H9 (cell line): ENCODE data around the gene ANO6. TPM values are rescaled to one million over a fixed set of nuclear protein-coding genes. Genes with fewer than 3 reads are reported as not detected.

ENCODE experiments used
- DNase-seq: peaks from one replicate; pipeline ENCODE4 v3.0.0-alpha.2; 2017
- H2AFZ ChIP-seq: one replicate; pipeline ENCODE4 v1.6.1; 2013; ENCODE audit warnings: mild to moderate bottlenecking, low read length, control low read depth, moderate library complexity
- H2AK5ac ChIP-seq: 2 replicates; pipeline ENCODE4 v1.6.1; 2013; ENCODE audit warnings: low read length, control low read depth, mixed read lengths; ENCODE audit not compliant: insufficient read length
- H2BK120ac ChIP-seq: one replicate; pipeline ENCODE4 v1.6.1; 2013; ENCODE audit warnings: low read depth, mild to moderate bottlenecking, low read length, control low read depth, inconsistent platforms; ENCODE audit not compliant: poor library complexity, severe bottlenecking
- H2BK12ac ChIP-seq: 2 replicates; pipeline ENCODE4 v1.6.1; 2013; ENCODE audit warnings: low read length, control low read depth, mixed read lengths, low read depth; ENCODE audit not compliant: insufficient read length
- H2BK15ac ChIP-seq: 2 replicates; pipeline ENCODE4 v1.6.1; 2013; ENCODE audit warnings: low read depth, low read length, control low read depth
- H2BK20ac ChIP-seq: one replicate; pipeline ENCODE4 v1.6.1; 2013; ENCODE audit warnings: low read depth, mild to moderate bottlenecking, low read length, control low read depth, inconsistent platforms; ENCODE audit not compliant: poor library complexity, severe bottlenecking
- H2BK5ac ChIP-seq: 2 replicates; pipeline ENCODE4 v1.6.1; 2013; ENCODE audit warnings: low read length, control low read depth, mixed read lengths; ENCODE audit not compliant: insufficient read length
- H3K14ac ChIP-seq: 2 replicates; pipeline ENCODE4 v1.6.1; 2013; ENCODE audit warnings: low read length, control low read depth; ENCODE audit not compliant: insufficient read depth
- H3K18ac ChIP-seq: 2 replicates; pipeline ENCODE4 v1.6.1; 2013; ENCODE audit warnings: low read depth, mild to moderate bottlenecking, mixed read lengths, low read length, control low read depth; ENCODE audit not compliant: insufficient read length
- H3K23ac ChIP-seq: 2 replicates; pipeline ENCODE4 v1.6.1; 2013; ENCODE audit warnings: low read length, control low read depth, mixed read lengths, low read depth; ENCODE audit not compliant: insufficient read length
- H3K23me2 ChIP-seq: 2 replicates; pipeline ENCODE4 v1.6.1; 2013; ENCODE audit warnings: low read depth, mild to moderate bottlenecking, mixed read lengths, low read length, control low read depth; ENCODE audit not compliant: insufficient read length, poor library complexity, severe bottlenecking
- H3K27ac ChIP-seq: 2 replicates; pipeline ENCODE4 v1.5.1; 2013; ENCODE audit warnings: low read length, control low read depth, mixed read lengths, low read depth; ENCODE audit not compliant: insufficient read length
- H3K27me3 ChIP-seq: 2 replicates; pipeline ENCODE4 v1.6.1; 2013; ENCODE audit warnings: low read length, control low read depth, inconsistent platforms; ENCODE audit not compliant: insufficient read depth
- H3K4ac ChIP-seq: 2 replicates; pipeline ENCODE4 v1.6.1; 2013; ENCODE audit warnings: low read depth, mild to moderate bottlenecking, control low read depth, inconsistent platforms, low read length, moderate library complexity
- H3K4me1 ChIP-seq: 2 replicates; pipeline ENCODE4 v1.6.1; 2013; ENCODE audit warnings: low read length, control low read depth, inconsistent platforms; ENCODE audit not compliant: insufficient read depth
- H3K4me2 ChIP-seq: 2 replicates; pipeline ENCODE4 v1.6.1; 2013; ENCODE audit warnings: low read length, control low read depth, mixed read lengths; ENCODE audit not compliant: insufficient read length, insufficient read depth
- H3K56ac ChIP-seq: 2 replicates; pipeline ENCODE4 v1.6.1; 2013; ENCODE audit warnings: low read depth, mild to moderate bottlenecking, mixed read lengths, low read length, control low read depth; ENCODE audit not compliant: insufficient read length
- H3K79me1 ChIP-seq: 2 replicates; pipeline ENCODE4 v1.6.1; 2013; ENCODE audit warnings: low read depth, mild to moderate bottlenecking, moderate library complexity, low read length, control low read depth, inconsistent platforms; ENCODE audit not compliant: insufficient read depth, poor library complexity, severe bottlenecking
- H3K79me2 ChIP-seq: 2 replicates; pipeline ENCODE4 v1.6.1; 2013; ENCODE audit warnings: low read length, control low read depth, inconsistent platforms; ENCODE audit not compliant: insufficient read depth
- H3K9ac ChIP-seq: 2 replicates; pipeline ENCODE4 v1.6.1; 2013; ENCODE audit warnings: low read length, control low read depth, mixed read lengths; ENCODE audit not compliant: insufficient read length; ENCODE audit errors: extremely low read depth
- H3K9me3 ChIP-seq: one replicate; pipeline ENCODE4 v1.6.1; 2013; ENCODE audit warnings: low read depth, low read length, inconsistent platforms; ENCODE audit not compliant: control insufficient read depth
- H3T11ph ChIP-seq: one replicate; pipeline ENCODE4 v1.6.1; 2013; ENCODE audit warnings: mild to moderate bottlenecking, low read length, control low read depth, inconsistent platforms
- H4K20me1 ChIP-seq: one replicate; pipeline ENCODE4 v1.6.1; 2013; ENCODE audit not compliant: control insufficient read depth, insufficient read length, insufficient read depth
- H4K5ac ChIP-seq: 2 replicates; pipeline ENCODE4 v1.6.1; 2013; ENCODE audit warnings: low read depth, mild to moderate bottlenecking, mixed read lengths, low read length, control low read depth; ENCODE audit not compliant: insufficient read length
- H4K8ac ChIP-seq: replicated peaks from 2 replicates; pipeline ENCODE4 v1.6.1; 2013; ENCODE audit warnings: low read length, control low read depth, mixed read lengths, low read depth; ENCODE audit not compliant: insufficient read length
- H4K91ac ChIP-seq: 2 replicates; pipeline ENCODE4 v1.6.1; 2013; ENCODE audit warnings: low read depth, mild to moderate bottlenecking, moderate library complexity, mixed read lengths, low read length, control low read depth; ENCODE audit not compliant: insufficient read length
- H3K27ac Mint-ChIP-seq, 3 experiments: 2 replicates in 2 of 3; 3 replicates in 1 of 3; pipeline ENCODE4 v1.8.0; 2020 to 2021; ENCODE audit warnings: mixed read lengths in 3 of 3, mild to moderate bottlenecking in 1 of 3, moderate library complexity in 1 of 3
- H3K27me3 Mint-ChIP-seq: 2 replicates; pipeline ENCODE4 v1.8.0; 2021; ENCODE audit warnings: low read depth, mild to moderate bottlenecking, moderate library complexity, mixed read lengths
- H3K36me3 Mint-ChIP-seq, 3 experiments: 2 replicates in 2 of 3; 3 replicates in 1 of 3; pipeline ENCODE4 v1.8.0; 2020 to 2021; ENCODE audit warnings: low read depth in 3 of 3, mixed read lengths in 3 of 3; ENCODE audit not compliant: insufficient read depth in 1 of 3
- H3K4me1 Mint-ChIP-seq, 2 experiments: 2 replicates each; pipeline ENCODE4 v1.8.0; 2020; ENCODE audit warnings: mixed read lengths in 2 of 2
- H3K4me3 Mint-ChIP-seq, 2 experiments: 2 replicates in 1 of 2; 3 replicates in 1 of 2; pipeline ENCODE4 v1.8.0; 2020 to 2021; ENCODE audit warnings: mild to moderate bottlenecking in 2 of 2, mixed read lengths in 2 of 2, moderate library complexity in 1 of 2
- H3K9me3 Mint-ChIP-seq, 2 experiments: 2 replicates in 1 of 2; 3 replicates in 1 of 2; pipeline ENCODE4 v1.8.0; 2020; ENCODE audit warnings: mild to moderate bottlenecking in 2 of 2, mixed read lengths in 2 of 2, moderate library complexity in 1 of 2
- WGBS: extraction: QIAGEN DNeasy Blood & Tissue Kit; methylation state at CpG from one replicate; pipeline ENCODE4 v1.1.7; 2013; ENCODE audit warnings: missing lambda C conversion rate, low lambda C conversion rate, mixed read lengths; ENCODE audit not compliant: insufficient read length; ENCODE audit errors: extremely low coverage; 5-methylcytosine and 5-hydroxymethylcytosine counted together
- total RNA-seq: library from RNA; stranded (reverse); gene quantifications from 2 replicates; pipeline ENCODE4 v1.2.1, GENCODE V29; 2021
- TF ChIP-seq, protein P1 (sequence below): fragments of 200-600 bp; sonication (generic); conservative IDR thresholded peaks from 3 replicates; pipeline ENCODE4 v1.8.0; 2021; ENCODE audit warnings: antibody characterized with exemption, mild to moderate bottlenecking

The ANO6 gene
- total RNA-seq, 1 experiment from 2014 or later, result 24.3 TPM

- Histone ChIP-seq H3K23me2 (no peaks in the 10 kb centered on the region), H3K56ac (no peak overlapping the region), H4K5ac (no peak overlapping the region), H2BK20ac (no peak overlapping the region), H2AFZ (no peak overlapping the region), H3K79me2 (no peaks in the 10 kb centered on the region), H4K8ac (no peak overlapping the region), H2BK120ac (no peak overlapping the region), H3K14ac (no peak overlapping the region), H4K20me1 (no peaks in the 10 kb centered on the region), H3T11ph (no peak overlapping the region), H3K18ac (no peak overlapping the region), H3K4me2 (no peak overlapping the region), H3K27ac (no peak overlapping the region), H2BK12ac (no peak overlapping the region), H3K9ac (no peak overlapping the region), H3K4ac (no peak overlapping the region), H2BK5ac (no peak overlapping the region), H3K9me3 (no peaks in the 10 kb centered on the region), H3K79me1 (no peaks in the 10 kb centered on the region), H3K4me1 (no peaks in the 10 kb centered on the region; the same call in 1 of the 2 replicates), H4K91ac (no peak overlapping the region), H2BK15ac (no peak overlapping the region), H3K23ac (no peak overlapping the region), H2AK5ac (no peak overlapping the region), H3K27me3 (no peaks in the 10 kb centered on the region)
- no CpG with 5 or more reads among the region's 2 CpGs for WGBS
- Mint-ChIP-seq H3K27me3 (no peaks in the 10 kb centered on the region), H3K4me3 (no peak overlapping the region), H3K9me3 (no peaks in the 10 kb centered on the region), H3K27ac (no peak overlapping the region), H3K36me3 (peaks cover 0 to 5% (median 0%) of the 10 kb centered on the region in 3 experiments; a peak in 2 of 7 replicates), H3K4me1 (peaks cover 3 to 16% of the 10 kb centered on the region in 2 experiments; a peak in 2 of 4 replicates)
- no peak for DNase-seq
- TF ChIP-seq, protein P1, sequence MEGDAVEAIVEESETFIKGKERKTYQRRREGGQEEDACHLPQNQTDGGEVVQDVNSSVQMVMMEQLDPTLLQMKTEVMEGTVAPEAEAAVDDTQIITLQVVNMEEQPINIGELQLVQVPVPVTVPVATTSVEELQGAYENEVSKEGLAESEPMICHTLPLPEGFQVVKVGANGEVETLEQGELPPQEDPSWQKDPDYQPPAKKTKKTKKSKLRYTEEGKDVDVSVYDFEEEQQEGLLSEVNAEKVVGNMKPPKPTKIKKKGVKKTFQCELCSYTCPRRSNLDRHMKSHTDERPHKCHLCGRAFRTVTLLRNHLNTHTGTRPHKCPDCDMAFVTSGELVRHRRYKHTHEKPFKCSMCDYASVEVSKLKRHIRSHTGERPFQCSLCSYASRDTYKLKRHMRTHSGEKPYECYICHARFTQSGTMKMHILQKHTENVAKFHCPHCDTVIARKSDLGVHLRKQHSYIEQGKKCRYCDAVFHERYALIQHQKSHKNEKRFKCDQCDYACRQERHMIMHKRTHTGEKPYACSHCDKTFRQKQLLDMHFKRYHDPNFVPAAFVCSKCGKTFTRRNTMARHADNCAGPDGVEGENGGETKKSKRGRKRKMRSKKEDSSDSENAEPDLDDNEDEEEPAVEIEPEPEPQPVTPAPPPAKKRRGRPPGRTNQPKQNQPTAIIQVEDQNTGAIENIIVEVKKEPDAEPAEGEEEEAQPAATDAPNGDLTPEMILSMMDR, result no peak
These were observed 120.4 kb downstream of the ANO6 start for GRCh38 chr12:45336331-45336730.
